ENCODE data around the gene SLC27A1. TPM values are rescaled to one million over a fixed set of nuclear protein-coding genes. Genes with fewer than 3 reads are reported as not detected.

Gene SLC27A1
- total RNA-seq, 3 donors from 2014 or later (not counting 1 experiment from before 2014, with no cell fraction given), result 12.9 to 26.2 (median 16.3) TPM

DNA sequence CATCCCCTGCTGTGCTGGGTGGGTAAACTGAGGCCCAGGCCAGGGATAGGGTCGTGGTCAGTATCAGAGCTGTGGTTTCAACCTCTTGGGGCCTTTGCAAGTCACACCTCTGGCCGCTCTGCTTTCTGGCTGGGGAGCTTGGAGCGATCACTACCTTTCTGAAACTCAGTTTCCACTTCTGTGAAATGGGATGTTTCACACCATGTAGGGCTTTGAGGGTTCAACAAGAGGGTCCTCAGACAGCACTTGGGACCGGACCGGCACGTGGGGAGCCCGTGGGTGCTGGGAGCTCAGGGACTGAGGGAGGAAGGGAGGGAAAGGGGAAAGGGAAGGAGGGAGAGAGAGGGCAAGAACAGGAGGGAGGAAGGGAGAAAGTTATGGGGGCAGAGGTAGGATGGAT, 62.2 kb downstream of the SLC27A1 start:
- TF ChIP-seq, protein P1, sequence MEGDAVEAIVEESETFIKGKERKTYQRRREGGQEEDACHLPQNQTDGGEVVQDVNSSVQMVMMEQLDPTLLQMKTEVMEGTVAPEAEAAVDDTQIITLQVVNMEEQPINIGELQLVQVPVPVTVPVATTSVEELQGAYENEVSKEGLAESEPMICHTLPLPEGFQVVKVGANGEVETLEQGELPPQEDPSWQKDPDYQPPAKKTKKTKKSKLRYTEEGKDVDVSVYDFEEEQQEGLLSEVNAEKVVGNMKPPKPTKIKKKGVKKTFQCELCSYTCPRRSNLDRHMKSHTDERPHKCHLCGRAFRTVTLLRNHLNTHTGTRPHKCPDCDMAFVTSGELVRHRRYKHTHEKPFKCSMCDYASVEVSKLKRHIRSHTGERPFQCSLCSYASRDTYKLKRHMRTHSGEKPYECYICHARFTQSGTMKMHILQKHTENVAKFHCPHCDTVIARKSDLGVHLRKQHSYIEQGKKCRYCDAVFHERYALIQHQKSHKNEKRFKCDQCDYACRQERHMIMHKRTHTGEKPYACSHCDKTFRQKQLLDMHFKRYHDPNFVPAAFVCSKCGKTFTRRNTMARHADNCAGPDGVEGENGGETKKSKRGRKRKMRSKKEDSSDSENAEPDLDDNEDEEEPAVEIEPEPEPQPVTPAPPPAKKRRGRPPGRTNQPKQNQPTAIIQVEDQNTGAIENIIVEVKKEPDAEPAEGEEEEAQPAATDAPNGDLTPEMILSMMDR (IDR thresholded peaks at IDR 0.05), result no peak
- no peak overlapping the region for H3K4me3 ChIP-seq (ENCODE audit: low read length)
- H3K9me3 Mint-ChIP-seq, result peaks cover 0 to 2% of the 10 kb centered on the region in 2 donors

DNA sequence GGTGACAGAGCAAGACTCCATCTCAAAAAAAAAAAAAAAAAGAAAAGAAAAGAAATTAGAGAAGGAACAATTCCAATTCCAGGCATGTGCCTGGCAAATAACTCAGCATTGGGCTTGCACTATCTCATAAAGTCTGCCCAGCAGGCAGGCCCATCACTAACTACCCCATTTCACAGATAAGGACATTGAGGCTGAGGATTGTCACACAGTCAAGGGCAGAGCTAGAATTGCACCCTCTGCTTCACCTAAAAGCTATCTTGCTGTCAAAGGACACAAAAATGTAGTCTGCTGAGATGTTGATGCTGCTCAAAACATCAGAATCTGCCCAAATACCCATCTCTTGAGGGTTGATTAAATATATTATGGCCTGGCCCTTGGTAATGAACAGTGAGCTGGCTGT, 64.4 kb downstream of the SLC27A1 start:
- DNase-seq (no peak), ATAC-seq (no peak)
- H3K36me3 Mint-ChIP-seq, result no peaks in the 10 kb centered on the region
- H3K9me3 Mint-ChIP-seq, result no peaks in the 10 kb centered on the region
- H3K27ac Mint-ChIP-seq, result no peak overlapping the region
- H3K27me3 Mint-ChIP-seq (ENCODE audit: low read depth in 2 of 2), result no peaks in the 10 kb centered on the region
- intact Hi-C loops (cut with micrococcal nuclease), result no loop called here
- no peak overlapping the region for H3K4me3 Mint-ChIP-seq
- H3K27ac ChIP-seq (ENCODE audit: low read length), result no peak overlapping the region
- H3K4me1 Mint-ChIP-seq, result peaks cover 15% of the 10 kb centered on the region in 2 donors
- no peaks in the 10 kb centered on the region for H3K9me3 ChIP-seq (ENCODE audit: control insufficient read depth, insufficient read depth, low read length)
- H3K4me1 ChIP-seq (ENCODE audit: control insufficient read depth, insufficient read depth, low read length), result peaks cover 27% of the 10 kb centered on the region
- no peak overlapping the region for H3K4me3 ChIP-seq (ENCODE audit: low read length)
- H3K36me3 ChIP-seq (ENCODE audit: control insufficient read depth, insufficient read depth, low read length), result no peaks in the 10 kb centered on the region
- TF ChIP-seq, protein P1 (IDR thresholded peaks at IDR 0.05), result no peak
- H3K27me3 ChIP-seq (ENCODE audit: control insufficient read depth, insufficient read depth, low read length), result no peaks in the 10 kb centered on the region

More for the DNA sequence above, 62.2 kb downstream of the SLC27A1 start:
- peaks cover 26% of the 10 kb centered on the region for H3K4me1 ChIP-seq (ENCODE audit: control insufficient read depth, insufficient read depth, low read length)
- H3K27me3 Mint-ChIP-seq (ENCODE audit: low read depth in 2 of 2), result no peaks in the 10 kb centered on the region
- peaks cover 9% of the 10 kb centered on the region for H3K9me3 ChIP-seq (ENCODE audit: control insufficient read depth, insufficient read depth, low read length)
- peaks cover 13% of the 10 kb centered on the region in 2 donors for H3K4me1 Mint-ChIP-seq
- H3K36me3 Mint-ChIP-seq, result no peaks in the 10 kb centered on the region
- H3K4me3 Mint-ChIP-seq, result no peak overlapping the region
- H3K36me3 ChIP-seq (ENCODE audit: control insufficient read depth, insufficient read depth, low read length), result no peaks in the 10 kb centered on the region
- DNase-seq, result no peak
- no peak for ATAC-seq
- no peak overlapping the region for H3K27ac ChIP-seq (ENCODE audit: low read length)
- intact Hi-C loops (cut with micrococcal nuclease), result no loop called here
- H3K27ac Mint-ChIP-seq, result no peak overlapping the region
- H3K27me3 ChIP-seq (ENCODE audit: control insufficient read depth, insufficient read depth, low read length), result no peaks in the 10 kb centered on the region
- 80% methylated on average over 7 of the region's 7 CpGs for WGBS (ENCODE audit: insufficient coverage)

DNA sequence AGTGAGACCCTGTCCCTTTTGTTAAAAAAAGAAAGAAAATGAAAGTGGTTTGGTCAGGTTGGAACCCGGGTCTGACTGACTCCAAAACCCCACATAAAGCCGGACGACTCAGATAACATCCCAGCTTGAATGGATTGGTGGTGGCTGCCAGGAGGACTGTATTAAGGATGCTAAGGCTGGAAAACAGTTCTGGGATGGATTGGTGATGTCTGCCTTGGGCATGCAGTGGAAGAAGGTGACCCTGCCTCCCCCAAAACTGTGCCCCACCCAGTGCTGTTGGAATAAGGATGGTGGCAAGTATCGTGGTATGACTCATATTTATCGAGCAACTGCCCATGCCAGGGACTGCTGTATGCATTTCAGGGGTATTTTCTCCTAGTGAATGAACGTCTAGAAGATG, 66.6 kb downstream of the SLC27A1 start:
- ATAC-seq, result no peak
- WGBS (ENCODE audit: insufficient coverage), result 91% methylated on average over 6 of the region's 6 CpGs

More for the DNA sequence above, 66.6 kb downstream of the SLC27A1 start:
- H3K27me3 ChIP-seq (ENCODE audit: control insufficient read depth, insufficient read depth, low read length), result no peaks in the 10 kb centered on the region
- peaks cover 22% of the 10 kb centered on the region for H3K4me1 ChIP-seq (ENCODE audit: control insufficient read depth, insufficient read depth, low read length)
- Mint-ChIP-seq H3K4me3 (no peak overlapping the region), H3K9me3 (no peaks in the 10 kb centered on the region), H3K27me3 (ENCODE audit: low read depth in 2 of 2) (no peaks in the 10 kb centered on the region), H3K4me1 (peaks cover 15 to 17% of the 10 kb centered on the region in 2 donors), H3K36me3 (no peaks in the 10 kb centered on the region), H3K27ac (no peak overlapping the region)
- no peaks in the 10 kb centered on the region for H3K36me3 ChIP-seq (ENCODE audit: control insufficient read depth, insufficient read depth, low read length)
- H3K9me3 ChIP-seq (ENCODE audit: control insufficient read depth, insufficient read depth, low read length), result no peaks in the 10 kb centered on the region
- H3K27ac ChIP-seq (ENCODE audit: low read length), result no peak overlapping the region
- no peak overlapping the region for H3K4me3 ChIP-seq (ENCODE audit: low read length)
- intact Hi-C loops (cut with micrococcal nuclease), result no loop called here
- no peak for DNase-seq
- TF ChIP-seq, protein P1 (IDR thresholded peaks at IDR 0.05), result no peak

Measured in natural killer cell (primary cell).